Gastroesophageal sphincter (tissue), 4 donors: ENCODE data around the gene KAZN. TPM values are rescaled to one million over a fixed set of nuclear protein-coding genes. Genes with fewer than 3 reads are reported as not detected.

Experiments
- ATAC-seq: fragments of 150-250 bp; one replicate; pipeline ENCODE4 v1.9.1; 2016; ENCODE audit warnings: mild to moderate bottlenecking, moderate library complexity
- H3K27ac ChIP-seq, 4 donors: fragments of 200-600 bp; sonication (generic) in 3 of 4; 1 replicate in 3 of 4; 2 replicates in 1 of 4; pipeline ENCODE4 v1.5.1; 2016 to 2019
- H3K27me3 ChIP-seq: fragments of 200-600 bp; sonication (generic); one replicate; pipeline ENCODE4 v1.5.1; 2019
- H3K36me3 ChIP-seq, 2 donors: fragments of 200-600 bp; sonication (generic); one replicate each; pipeline ENCODE4 v1.5.1; 2019; ENCODE audit warnings: control low read depth in 1 of 2
- H3K4me1 ChIP-seq, 3 donors: fragments of 200-600 bp; sonication (generic); 1 replicate in 2 of 3; 2 replicates in 1 of 3; pipeline ENCODE4 v1.5.1; 2016 to 2019; ENCODE audit warnings: control low read depth in 2 of 3
- H3K4me3 ChIP-seq, 2 donors: fragments of 200-600 bp; sonication (generic); one replicate each; pipeline ENCODE4 v1.5.1; 2019; ENCODE audit warnings: mild to moderate bottlenecking in 1 of 2, moderate library complexity in 1 of 2
- H3K9me3 ChIP-seq, 3 donors: fragments of 200-600 bp; sonication (generic); one replicate each; pipeline ENCODE4 v1.5.1; 2017 to 2019; ENCODE audit warnings: control low read depth in 2 of 3
- EP300 ChIP-seq: sonication (generic); formaldehyde crosslinking; IDR thresholded peaks from one replicate; pipeline ENCODE4 v1.6.1; 2017; ENCODE audit warnings: antibody characterized with exemption, mild to moderate bottlenecking
- POLR2A ChIP-seq, 2 donors: fragments of 450-650 bp; IDR thresholded peaks; one replicate each; pipeline ENCODE4 v1.6.1; 2017; ENCODE audit warnings: antibody characterized with exemption in 2 of 2, mild to moderate bottlenecking in 2 of 2, moderate library complexity in 1 of 2
- POLR2AphosphoS5 ChIP-seq: sonication (generic); formaldehyde crosslinking; IDR thresholded peaks from one replicate; pipeline ENCODE4 v1.6.1; 2017; ENCODE audit warnings: antibody characterized with exemption
- WGBS, 2 donors: methylation state at CpG; one replicate each; pipeline ENCODE4 v1.1.5; 2018; ENCODE audit warnings: low coverage in 1 of 2; 5-methylcytosine and 5-hydroxymethylcytosine counted together
- total RNA-seq, 4 donors: library from RNA; depleted of rRNA; stranded (reverse); fragments of >200 nt; gene quantifications; one replicate each; pipeline ENCODE4 v1.1.0, GENCODE V29; 2016
- TF ChIP-seq, protein P1 (sequence below), 4 experiments: fragments of 200-600 bp in 2 of 4; fragments of 450-650 bp in 2 of 4; sonication (generic) in 1 of 4; IDR thresholded peaks; one replicate each; pipeline ENCODE4 v1.5.1; 2017 to 2019; ENCODE audit warnings: antibody characterized with exemption in 4 of 4, mild to moderate bottlenecking in 2 of 4, moderate library complexity in 2 of 4

Gene KAZN
- total RNA-seq, 4 donors from 2014 or later = 6.5 to 16.6 (median 11.5) TPM

DNA sequence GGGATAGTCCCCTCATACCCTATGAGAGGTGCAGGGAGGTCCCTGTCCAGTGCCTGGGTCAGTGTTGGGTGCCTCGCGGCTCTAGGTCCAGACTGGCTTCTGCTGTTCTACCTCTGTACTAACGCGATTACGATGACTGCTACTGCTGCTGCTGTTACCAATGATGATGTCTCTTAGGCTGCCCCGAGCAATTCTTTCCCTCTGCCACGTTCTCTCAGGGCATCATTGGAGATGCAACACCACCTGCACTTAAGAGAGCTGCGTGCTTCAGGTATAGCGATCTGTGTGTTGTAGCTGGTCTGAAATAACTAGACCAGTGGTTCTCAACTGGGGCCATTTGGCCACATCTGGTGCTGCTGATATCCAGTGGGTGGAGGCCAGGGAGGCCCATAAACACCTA is 36.9 kb downstream of the KAZN start:
- no peak overlapping the region for H3K4me3 ChIP-seq
- WGBS, 2 donors = 100% methylated on average over 3 to 4 of the region's 9 CpGs
- no peaks in the 10 kb centered on the region for H3K9me3 ChIP-seq
- H3K27ac ChIP-seq = no peak overlapping the region
- peaks cover 40% of the 10 kb centered on the region for H3K27me3 ChIP-seq
- ATAC-seq = no peak
- no peaks in the 10 kb centered on the region for H3K4me1 ChIP-seq
- no peaks in the 10 kb centered on the region for H3K36me3 ChIP-seq
- TF ChIP-seq, protein P1, sequence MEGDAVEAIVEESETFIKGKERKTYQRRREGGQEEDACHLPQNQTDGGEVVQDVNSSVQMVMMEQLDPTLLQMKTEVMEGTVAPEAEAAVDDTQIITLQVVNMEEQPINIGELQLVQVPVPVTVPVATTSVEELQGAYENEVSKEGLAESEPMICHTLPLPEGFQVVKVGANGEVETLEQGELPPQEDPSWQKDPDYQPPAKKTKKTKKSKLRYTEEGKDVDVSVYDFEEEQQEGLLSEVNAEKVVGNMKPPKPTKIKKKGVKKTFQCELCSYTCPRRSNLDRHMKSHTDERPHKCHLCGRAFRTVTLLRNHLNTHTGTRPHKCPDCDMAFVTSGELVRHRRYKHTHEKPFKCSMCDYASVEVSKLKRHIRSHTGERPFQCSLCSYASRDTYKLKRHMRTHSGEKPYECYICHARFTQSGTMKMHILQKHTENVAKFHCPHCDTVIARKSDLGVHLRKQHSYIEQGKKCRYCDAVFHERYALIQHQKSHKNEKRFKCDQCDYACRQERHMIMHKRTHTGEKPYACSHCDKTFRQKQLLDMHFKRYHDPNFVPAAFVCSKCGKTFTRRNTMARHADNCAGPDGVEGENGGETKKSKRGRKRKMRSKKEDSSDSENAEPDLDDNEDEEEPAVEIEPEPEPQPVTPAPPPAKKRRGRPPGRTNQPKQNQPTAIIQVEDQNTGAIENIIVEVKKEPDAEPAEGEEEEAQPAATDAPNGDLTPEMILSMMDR (IDR thresholded peaks at IDR 0.05) = no peak
- TF ChIP-seq POLR2AphosphoS5 (no peak), POLR2A (IDR thresholded peaks at IDR 0.05) (no peak), EP300 (no peak)

DNA sequence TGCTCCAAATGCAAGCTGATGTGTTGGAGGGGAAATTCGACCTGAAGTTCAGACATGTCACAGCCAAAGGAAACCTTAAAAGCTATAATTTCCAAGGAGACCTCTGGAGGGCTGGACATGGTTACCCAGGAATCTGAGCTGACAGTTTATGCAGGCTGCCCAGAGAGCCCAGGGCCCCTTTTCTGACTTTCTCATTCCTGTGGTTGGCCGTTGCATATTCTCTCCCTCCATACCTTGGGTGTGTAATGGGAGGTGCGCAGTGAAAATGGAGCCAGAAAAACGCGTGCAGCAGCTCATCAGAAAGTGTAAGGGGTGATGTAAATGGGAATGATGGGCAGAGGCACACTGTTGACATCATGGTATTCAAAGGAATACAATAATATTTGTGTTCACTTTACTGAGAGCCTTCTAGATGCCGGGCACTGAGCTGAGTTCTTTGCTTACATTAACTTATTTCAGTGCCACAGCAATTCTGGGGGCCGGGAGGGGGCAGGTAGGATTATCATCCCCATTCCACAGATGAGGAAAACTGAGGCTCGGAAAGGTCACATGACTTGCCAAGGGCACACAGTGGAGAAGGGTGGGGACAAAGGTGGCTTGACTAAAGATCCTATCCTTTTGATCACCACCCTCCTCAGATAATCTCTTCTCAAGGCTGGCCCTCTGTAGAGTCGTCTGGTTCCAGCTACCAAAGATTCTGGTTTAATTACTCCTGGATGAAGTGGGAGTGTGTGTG is 38.6 kb downstream of the KAZN start:
- H3K9me3 ChIP-seq = no peaks in the 10 kb centered on the region
- no peak overlapping the region for H3K27ac ChIP-seq
- TF ChIP-seq EP300 (no peak), POLR2AphosphoS5 (no peak), POLR2A (IDR thresholded peaks at IDR 0.05) (no peak)
- TF ChIP-seq, protein P1 (IDR thresholded peaks at IDR 0.05) = no peak
- H3K4me1 ChIP-seq = no peaks in the 10 kb centered on the region
- H3K4me3 ChIP-seq = no peak overlapping the region
- peaks cover 40% of the 10 kb centered on the region for H3K27me3 ChIP-seq
- 83 to 85% methylated on average over 7 to 9 of the region's 9 CpGs for WGBS, 2 donors
- no peaks in the 10 kb centered on the region for H3K36me3 ChIP-seq
- no peak for ATAC-seq

DNA sequence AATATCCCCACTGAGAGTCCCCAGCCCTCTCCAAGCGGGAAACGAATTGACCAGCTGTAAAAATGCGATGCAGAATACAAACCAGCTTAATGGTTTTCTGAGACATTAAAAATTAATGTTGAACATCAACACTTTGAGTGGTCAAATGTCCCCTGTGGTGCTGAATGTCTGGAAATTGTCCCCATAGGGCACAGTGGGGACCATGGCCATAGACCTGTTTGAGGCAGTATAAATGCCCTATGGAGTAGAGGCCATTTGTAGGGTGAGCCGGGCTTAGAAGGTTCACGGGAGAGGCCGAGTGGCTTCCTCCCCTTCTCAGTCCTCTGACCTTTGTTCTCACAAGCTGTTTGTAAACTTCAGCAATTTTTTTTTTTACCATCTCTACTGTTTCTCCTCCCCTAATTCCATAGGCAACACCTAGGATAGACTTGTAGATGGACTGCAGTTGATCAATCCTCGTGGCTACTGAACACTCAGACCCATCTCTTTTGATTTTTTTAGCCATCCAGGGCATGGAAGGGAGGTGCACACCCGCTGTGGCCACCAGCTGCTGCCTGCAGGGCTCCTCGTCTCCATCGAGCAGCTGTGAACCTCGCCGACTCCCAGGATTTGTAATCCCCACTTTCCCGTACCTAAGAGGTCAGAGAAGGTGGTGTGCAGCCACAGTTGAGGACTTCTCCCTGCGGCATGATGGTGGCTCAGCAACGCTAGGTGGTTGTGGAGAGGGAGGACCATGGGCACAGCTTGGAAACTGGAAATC is 41.0 kb downstream of the KAZN start:
- ATAC-seq = no peak
- TF ChIP-seq, protein P1 (IDR thresholded peaks at IDR 0.05) = no peak
- TF ChIP-seq POLR2AphosphoS5 (no peak), EP300 (no peak), POLR2A (IDR thresholded peaks at IDR 0.05) (no peak)

DNA sequence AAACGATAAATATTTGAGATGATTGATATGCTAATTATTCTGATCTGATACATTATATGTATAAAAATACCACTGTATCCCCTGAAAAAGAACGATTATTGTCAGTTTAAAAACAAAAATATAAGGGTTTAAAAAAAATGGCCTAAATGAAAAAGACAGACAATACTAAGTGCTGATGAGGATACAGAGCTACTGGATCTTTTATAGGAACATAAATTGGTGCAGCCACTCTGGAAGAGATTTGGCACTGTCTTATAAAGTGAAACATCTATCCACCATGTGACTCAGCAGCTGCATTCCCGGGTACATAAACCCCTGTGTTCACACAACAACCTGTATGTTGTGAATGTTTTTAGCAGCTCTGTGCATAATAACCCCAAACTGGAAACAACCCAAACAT is 44.2 kb downstream of the KAZN start:
- Histone ChIP-seq H3K27ac (no peak overlapping the region), H3K4me3 (no peak overlapping the region), H3K36me3 (no peaks in the 10 kb centered on the region), H3K9me3 (peaks cover 0 to 20% (median 0%) of the 10 kb centered on the region in 3 donors), H3K4me1 (no peaks in the 10 kb centered on the region), H3K27me3 (no peaks in the 10 kb centered on the region)
- WGBS, 2 donors = 92 to 96% methylated on average over 3 of the region's 3 CpGs
- TF ChIP-seq POLR2A (IDR thresholded peaks at IDR 0.05) (no peak), EP300 (no peak), POLR2AphosphoS5 (no peak)
- TF ChIP-seq, protein P1 (IDR thresholded peaks at IDR 0.05) = no peak
- no peak for ATAC-seq

More for the DNA sequence above, 41.0 kb downstream of the KAZN start:
- H3K36me3 ChIP-seq = no peaks in the 10 kb centered on the region
- no peaks in the 10 kb centered on the region for H3K4me1 ChIP-seq
- no peak overlapping the region for H3K27ac ChIP-seq
- peaks cover 0 to 11% (median 0%) of the 10 kb centered on the region in 3 donors for H3K9me3 ChIP-seq
- peaks cover 27% of the 10 kb centered on the region for H3K27me3 ChIP-seq
- H3K4me3 ChIP-seq = no peak overlapping the region
- 80 to 85% methylated on average over 4 to 9 of the region's 15 CpGs for WGBS, 2 donors
